IMR-90 (cell line): ENCODE measurements around the gene DSG3. TPM values are rescaled to one million over a fixed set of nuclear protein-coding genes. Genes with fewer than 3 reads are reported as not detected.

Source experiments
- ATAC-seq: fragments of 200-7000 bp; cut with Tn5 transposase; 2 replicates; pipeline ENCODE4 v1.9.1; 2020; ENCODE audit warnings: low read depth, mild to moderate bottlenecking, moderate library complexity
- BruUV-seq: library from RNA; stranded (reverse); fragments of 400-500 nt; replicated peaks from 2 replicates; lab custom pipeline; 2021; lab: Mats Ljungman, UMichigan
- CTCF ChIA-PET: fragments of 300-600 bp; formaldehyde crosslinking; extraction: SDS; loops from one replicate; lab custom pipeline; 2021; ENCODE audit warnings: antibody characterized with exemption; lab: Yijun Ruan, JAX
- POLR2A ChIA-PET: fragments of 300-600 bp; sonication (Branson Sonifier 250); formaldehyde crosslinking; loops from one replicate; lab custom pipeline; 2022; ENCODE audit warnings: antibody characterized with exemption; ENCODE audit not compliant: unreplicated experiment; lab: Charles Lee
- DNase-seq: peaks from one replicate; pipeline ENCODE4 v3.0.0; 2013
- H2AFZ ChIP-seq: replicated peaks from 2 replicates; pipeline ENCODE3; 2013; ENCODE audit warnings: low read length, mild to moderate bottlenecking; ENCODE audit not compliant: poor library complexity
- H2AK5ac ChIP-seq: 2 replicates; pipeline ENCODE4 v1.6.1; 2013; ENCODE audit warnings: low read depth, low read length, inconsistent platforms
- H2AK9ac ChIP-seq: replicated peaks from 2 replicates; pipeline ENCODE3; 2013; ENCODE audit warnings: mild to moderate bottlenecking, low read depth, low read length, moderate library complexity; ENCODE audit not compliant: poor library complexity
- H2BK120ac ChIP-seq: 2 replicates; pipeline ENCODE4 v1.6.1; 2013; ENCODE audit warnings: low read depth, low read length, inconsistent platforms
- H2BK15ac ChIP-seq: 3 replicates; pipeline ENCODE4 v1.6.1; 2013; ENCODE audit warnings: low read depth, low read length, inconsistent platforms
- H2BK20ac ChIP-seq: 2 replicates; pipeline ENCODE4 v1.6.1; 2013; ENCODE audit warnings: low read depth, mild to moderate bottlenecking, inconsistent platforms, low read length, moderate library complexity
- H2BK5ac ChIP-seq: 2 replicates; pipeline ENCODE4 v1.6.1; 2013; ENCODE audit warnings: mild to moderate bottlenecking, low read depth, low read length, inconsistent platforms; ENCODE audit not compliant: poor library complexity, severe bottlenecking
- H3K14ac ChIP-seq: replicated peaks from 2 replicates; pipeline ENCODE4 v1.6.1; 2013; ENCODE audit warnings: low read depth, low read length, inconsistent platforms
- H3K18ac ChIP-seq: 2 replicates; pipeline ENCODE4 v1.6.1; 2013; ENCODE audit warnings: low read depth, low read length, control low read depth
- H3K23ac ChIP-seq: 2 replicates; pipeline ENCODE4 v1.6.1; 2013; ENCODE audit warnings: low read depth, low read length, inconsistent platforms
- H3K27ac ChIP-seq: 2 replicates; pipeline ENCODE4 v1.5.1; 2013; ENCODE audit warnings: mild to moderate bottlenecking, control low read depth, low read length; ENCODE audit not compliant: insufficient read depth
- H3K27me3 ChIP-seq: 2 replicates; pipeline ENCODE4 v1.6.1; 2013; ENCODE audit warnings: low read length; ENCODE audit not compliant: control insufficient read depth, insufficient read depth
- H3K36me3 ChIP-seq: 2 replicates; pipeline ENCODE4 v1.6.1; 2013; ENCODE audit warnings: low read length, mixed read lengths; ENCODE audit not compliant: control insufficient read depth, insufficient read depth
- H3K4ac ChIP-seq: 2 replicates; pipeline ENCODE4 v1.6.1; 2013; ENCODE audit warnings: low read depth, low read length, inconsistent platforms
- H3K4me1 ChIP-seq: 2 replicates; pipeline ENCODE4 v1.6.1; 2013; ENCODE audit warnings: low read length, mixed read lengths; ENCODE audit not compliant: control insufficient read depth, insufficient read depth
- H3K4me2 ChIP-seq: 2 replicates; pipeline ENCODE4 v1.6.1; 2013; ENCODE audit warnings: low read depth, mild to moderate bottlenecking, control low read depth, low read length, moderate library complexity
- H3K4me3 ChIP-seq: 2 replicates; pipeline ENCODE4 v1.5.1; 2013; ENCODE audit warnings: low read depth, mild to moderate bottlenecking, control low read depth, low read length, moderate library complexity; ENCODE audit not compliant: insufficient read depth
- H3K56ac ChIP-seq: 2 replicates; pipeline ENCODE4 v1.6.1; 2013; ENCODE audit warnings: low read length, inconsistent platforms; ENCODE audit not compliant: insufficient read depth; ENCODE audit errors: extremely low read depth
- H3K79me1 ChIP-seq, 2 experiments: 2 replicates each; pipeline ENCODE4 v1.6.1; 2013; ENCODE audit warnings: low read length in 2 of 2, inconsistent platforms in 1 of 2, low read depth in 1 of 2
- H3K9ac ChIP-seq: 2 replicates; pipeline ENCODE4 v1.6.1; 2013; ENCODE audit warnings: low read depth, low read length, control low read depth
- H3K9me1 ChIP-seq: 2 replicates; pipeline ENCODE4 v1.6.1; 2013; ENCODE audit warnings: low read length, inconsistent platforms; ENCODE audit not compliant: insufficient read depth
- H3K9me3 ChIP-seq: 2 replicates; pipeline ENCODE4 v1.6.1; 2013; ENCODE audit warnings: low read length; ENCODE audit not compliant: control insufficient read depth, insufficient read depth
- H4K20me1 ChIP-seq: 2 replicates; pipeline ENCODE4 v1.6.1; 2013; ENCODE audit warnings: low read length, inconsistent platforms; ENCODE audit not compliant: insufficient read depth
- H4K5ac ChIP-seq: 2 replicates; pipeline ENCODE4 v1.6.1; 2013; ENCODE audit warnings: mild to moderate bottlenecking, low read depth, low read length, control low read depth
- H4K8ac ChIP-seq, 2 experiments: 2 replicates each; pipeline ENCODE4 v1.6.1; 2013; ENCODE audit warnings: low read depth in 2 of 2, low read length in 2 of 2, control low read depth in 1 of 2, inconsistent platforms in 1 of 2
- H4K91ac ChIP-seq: 2 replicates; pipeline ENCODE4 v1.6.1; 2013; ENCODE audit warnings: low read depth, low read length, inconsistent platforms; ENCODE audit not compliant: insufficient read depth
- BHLHE40 ChIP-seq: fragments of 150-350 bp; IDR thresholded peaks from 2 replicates; pipeline ENCODE4 v1.6.1; 2016; ENCODE audit warnings: mild to moderate bottlenecking, low read depth, low read length
- CEBPB ChIP-seq: IDR thresholded peaks from 2 replicates; pipeline ENCODE4 v1.6.1; 2012; ENCODE audit warnings: low read depth, low read length, improper control_type of control experiment
- CHD1 ChIP-seq: IDR thresholded peaks from 2 replicates; pipeline ENCODE4 v1.6.1; 2012; ENCODE audit warnings: low read depth, low read length, improper control_type of control experiment
- FOS ChIP-seq: fragments of 150-350 bp; IDR thresholded peaks from 2 replicates; pipeline ENCODE4 v1.6.1; 2016; ENCODE audit warnings: low read depth, low read length
- MAFK ChIP-seq: IDR thresholded peaks from 2 replicates; pipeline ENCODE4 v1.6.1; 2012; ENCODE audit warnings: low read depth, low read length, improper control_type of control experiment
- MAZ ChIP-seq: IDR thresholded peaks from 2 replicates; pipeline ENCODE4 v1.6.1; 2012; ENCODE audit warnings: low read depth, mild to moderate bottlenecking, low read length, improper control_type of control experiment, moderate library complexity, borderline replicate concordance
- MXI1 ChIP-seq: IDR thresholded peaks from 2 replicates; pipeline ENCODE4 v1.6.1; 2012; ENCODE audit warnings: low read depth, mild to moderate bottlenecking, low read length, moderate library complexity, borderline replicate concordance
- NFE2L2 ChIP-seq: fragments of 150-350 bp; IDR thresholded peaks from 2 replicates; pipeline ENCODE4 v1.6.1; 2016; ENCODE audit warnings: low read depth, mild to moderate bottlenecking, low read length
- POLR2A ChIP-seq: IDR thresholded peaks from 2 replicates; pipeline ENCODE4 v1.6.1; 2012; ENCODE audit warnings: mild to moderate bottlenecking, low read depth, low read length
- RAD21 ChIP-seq: IDR thresholded peaks from 2 replicates; pipeline ENCODE4 v1.6.1; 2012; ENCODE audit warnings: low read length, improper control_type of control experiment
- RCOR1 ChIP-seq: IDR thresholded peaks from 2 replicates; pipeline ENCODE4 v1.6.1; 2012; ENCODE audit warnings: mild to moderate bottlenecking, low read length, improper control_type of control experiment; ENCODE audit not compliant: insufficient replicate concordance
- RFX5 ChIP-seq: IDR thresholded peaks from 2 replicates; pipeline ENCODE4 v1.8.0; 2012; ENCODE audit warnings: low read depth, mild to moderate bottlenecking, low read length, moderate library complexity
- SMC3 ChIP-seq: fragments of 150-350 bp; IDR thresholded peaks from 2 replicates; pipeline ENCODE4 v1.6.1; 2016; ENCODE audit warnings: low read depth, mild to moderate bottlenecking, antibody characterized with exemption, low read length, moderate library complexity
- USF2 ChIP-seq: fragments of 150-350 bp; IDR thresholded peaks from 2 replicates; pipeline ENCODE4 v1.6.1; 2017; ENCODE audit warnings: mild to moderate bottlenecking, antibody characterized with exemption, low read length, low read depth
- WGBS, 2 experiments: methylation state at CpG; one replicate each; pipeline versions ENCODE4 v1.1.5 to v1.1.7; 2013; ENCODE audit warnings: missing lambda C conversion rate in 2 of 2; ENCODE audit not compliant: insufficient read length in 1 of 2; ENCODE audit errors: extremely low coverage in 2 of 2; 5-methylcytosine and 5-hydroxymethylcytosine counted together
- dilution Hi-C: fragments of 300-500 bp; cut with HindIII; formaldehyde crosslinking; loops from one replicate; pipeline ENCODE4 v1.14.3; 2018; ENCODE audit warnings: low sequenced_read_pairs; ENCODE audit not compliant: unreplicated experiment
- in situ Hi-C: fragments of 300-500 bp; cut with MboI; formaldehyde crosslinking; loops from 3 replicates; pipeline ENCODE4 v1.14.3; 2019; ENCODE audit warnings: low sequenced_read_pairs, inconsistent platforms, mixed read lengths
- intact Hi-C: fragments of 100-400 bp; cut with micrococcal nuclease; formaldehyde crosslinking; loops from 2 replicates; pipeline ENCODE4 v1.10.0; 2022
- polyA plus RNA-seq, 3 experiments: library from polyadenylated mRNA; depleted of rRNA; stranded (reverse); fragments of >200 nt; gene quantifications; 2 replicates each; pipeline ENCODE4 v1.2.3, GENCODE V29; 2012; ENCODE audit warnings: low replicate concordance in 1 of 3
- total RNA-seq: library from RNA; depleted of rRNA; stranded (reverse); fragments of >200 nt; gene quantifications from 2 replicates; pipeline ENCODE4 v1.2.3, GENCODE V29; 2012
- TF ChIP-seq, protein P1 (sequence below): conservative IDR thresholded peaks from 2 replicates; pipeline ENCODE4 v1.5.1; 2012; ENCODE audit warnings: mild to moderate bottlenecking, low read depth, low read length, improper control_type of control experiment
- TF ChIP-seq, protein P2 (sequence below): fragments of 150-350 bp; IDR thresholded peaks from 2 replicates; pipeline ENCODE4 v1.6.1; 2016; ENCODE audit warnings: low read depth, mild to moderate bottlenecking, low read length, moderate library complexity, borderline replicate concordance

DSG3 gene
- total and polyA plus RNA-seq, 2 of the 4 experiments (the other 2 are of a cell fraction) = not detected

DNA sequence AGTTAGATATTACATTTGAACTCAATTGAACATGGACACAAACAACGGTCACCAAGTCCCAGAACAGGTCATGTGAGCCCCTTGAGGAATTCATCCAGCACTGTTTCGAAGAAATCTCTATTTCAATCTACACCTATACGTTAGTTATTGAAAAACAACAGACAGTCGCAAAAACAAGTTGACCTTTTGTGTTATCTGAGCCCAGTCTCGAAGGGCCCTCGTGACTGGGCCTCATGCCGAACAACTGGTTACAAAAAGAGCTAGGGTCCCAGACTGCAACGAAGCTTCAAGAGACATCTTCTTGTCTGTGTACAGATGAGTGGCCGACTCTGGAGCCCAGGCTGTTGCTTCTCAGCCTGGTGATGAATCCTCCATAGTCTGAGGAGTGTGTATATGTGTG lies 45.1 kb downstream of the DSG3 start:
- H3K79me1 ChIP-seq = no peaks in the 10 kb centered on the region
- no peak for DNase-seq
- H3K9ac ChIP-seq = no peak overlapping the region
- H3K4ac ChIP-seq = no peak overlapping the region
- H3K27me3 ChIP-seq = peaks cover 3% of the 10 kb centered on the region; the same call in 1 of the 2 replicates
- intact Hi-C loops = no loop called here
- H3K4me3 ChIP-seq = no peak overlapping the region
- H3K18ac ChIP-seq = no peak overlapping the region
- H2AK9ac ChIP-seq = no peak overlapping the region
- TF ChIP-seq BHLHE40 = no peak
- TF ChIP-seq RFX5 = no peak
- TF ChIP-seq, protein P1, sequence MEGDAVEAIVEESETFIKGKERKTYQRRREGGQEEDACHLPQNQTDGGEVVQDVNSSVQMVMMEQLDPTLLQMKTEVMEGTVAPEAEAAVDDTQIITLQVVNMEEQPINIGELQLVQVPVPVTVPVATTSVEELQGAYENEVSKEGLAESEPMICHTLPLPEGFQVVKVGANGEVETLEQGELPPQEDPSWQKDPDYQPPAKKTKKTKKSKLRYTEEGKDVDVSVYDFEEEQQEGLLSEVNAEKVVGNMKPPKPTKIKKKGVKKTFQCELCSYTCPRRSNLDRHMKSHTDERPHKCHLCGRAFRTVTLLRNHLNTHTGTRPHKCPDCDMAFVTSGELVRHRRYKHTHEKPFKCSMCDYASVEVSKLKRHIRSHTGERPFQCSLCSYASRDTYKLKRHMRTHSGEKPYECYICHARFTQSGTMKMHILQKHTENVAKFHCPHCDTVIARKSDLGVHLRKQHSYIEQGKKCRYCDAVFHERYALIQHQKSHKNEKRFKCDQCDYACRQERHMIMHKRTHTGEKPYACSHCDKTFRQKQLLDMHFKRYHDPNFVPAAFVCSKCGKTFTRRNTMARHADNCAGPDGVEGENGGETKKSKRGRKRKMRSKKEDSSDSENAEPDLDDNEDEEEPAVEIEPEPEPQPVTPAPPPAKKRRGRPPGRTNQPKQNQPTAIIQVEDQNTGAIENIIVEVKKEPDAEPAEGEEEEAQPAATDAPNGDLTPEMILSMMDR = no peak
- TF ChIP-seq MAFK = no peak
- TF ChIP-seq SMC3 = no peak
- no peak for TF ChIP-seq MAZ
- TF ChIP-seq FOS = no peak
- TF ChIP-seq RAD21 = no peak
- TF ChIP-seq CHD1 = no peak
- no peak for TF ChIP-seq CEBPB
- TF ChIP-seq MXI1 = no peak
- TF ChIP-seq RCOR1 = no peak
- no peak for TF ChIP-seq POLR2A
- TF ChIP-seq, protein P2, sequence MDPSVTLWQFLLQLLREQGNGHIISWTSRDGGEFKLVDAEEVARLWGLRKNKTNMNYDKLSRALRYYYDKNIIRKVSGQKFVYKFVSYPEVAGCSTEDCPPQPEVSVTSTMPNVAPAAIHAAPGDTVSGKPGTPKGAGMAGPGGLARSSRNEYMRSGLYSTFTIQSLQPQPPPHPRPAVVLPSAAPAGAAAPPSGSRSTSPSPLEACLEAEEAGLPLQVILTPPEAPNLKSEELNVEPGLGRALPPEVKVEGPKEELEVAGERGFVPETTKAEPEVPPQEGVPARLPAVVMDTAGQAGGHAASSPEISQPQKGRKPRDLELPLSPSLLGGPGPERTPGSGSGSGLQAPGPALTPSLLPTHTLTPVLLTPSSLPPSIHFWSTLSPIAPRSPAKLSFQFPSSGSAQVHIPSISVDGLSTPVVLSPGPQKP = no peak
- TF ChIP-seq USF2 = no peak
- no peak for TF ChIP-seq NFE2L2
- H3K14ac ChIP-seq = no peak overlapping the region
- H2AK5ac ChIP-seq = no peak overlapping the region
- no peak overlapping the region for H2BK120ac ChIP-seq
- H4K91ac ChIP-seq = no peak overlapping the region
- no peak overlapping the region for H2AFZ ChIP-seq
- no peaks in the 10 kb centered on the region for H3K9me1 ChIP-seq
- no peak overlapping the region for H2BK20ac ChIP-seq
- H3K56ac ChIP-seq = no peak overlapping the region
- 91% methylated on average over 5 of the region's 9 CpGs; no CpG with 5 or more reads in 1 of the 2 experiments for WGBS, 2 experiments
- no peaks in the 10 kb centered on the region for H3K36me3 ChIP-seq
- no TSS peak for BruUV-seq
- H2BK15ac ChIP-seq = no peak overlapping the region
- H3K27ac ChIP-seq = no peak overlapping the region
- POLR2A ChIA-PET = no interaction called here
- no peak for ATAC-seq
- H4K20me1 ChIP-seq = no peaks in the 10 kb centered on the region
- H4K5ac ChIP-seq = no peak overlapping the region
- H3K9me3 ChIP-seq = no peaks in the 10 kb centered on the region
- H2BK5ac ChIP-seq = no peak overlapping the region
- in situ Hi-C loops = no loop called here
- no peak overlapping the region for H3K23ac ChIP-seq
- H3K4me2 ChIP-seq = no peak overlapping the region
- no peak overlapping the region for H4K8ac ChIP-seq
- CTCF ChIA-PET = interaction anchor here (0.6 kb wide), 1 partner anchor 143 kb away, joined by 3 read pairs; no protein-coding TSS in a partner anchor
- no peaks in the 10 kb centered on the region for H3K4me1 ChIP-seq
- dilution Hi-C loops = no loop called here
